ENCODE results near the gene CCDC146. TPM values are rescaled to one million over a fixed set of nuclear protein-coding genes. Genes with fewer than 3 reads are reported as not detected.
A peak's percentile ranks its signal among the peaks of the same experiment; 100 is the strongest.
"Not testable (repeated sequence)": the region's sequence is repeated elsewhere in the genome, so short reads cannot be mapped to it uniquely, and the experiment has no call there.

Gene CCDC146
- total and polyA plus RNA-seq, 9 of the 15 experiments (the other 6 are each of a cell fraction or from before 2014, with no cell fraction given) = 0.10 to 0.98 (median 0.26) TPM; not detected in 1

GRCh38 chr7:77121860-77122681, at the start of gene CCDC146 (continued):
- TF ChIP-seq NFYB (IDR thresholded peaks at IDR 0.05; ENCODE audit: extremely low read depth, insufficient read length) (peak; percentile 22), ZNF143 (CRISPR knock-in tag; IDR thresholded peaks at IDR 0.05) (peak; percentile 93), ZNF639 (CRISPR knock-in tag; conservative IDR thresholded peaks at IDR 0.05 in 1 of 2, IDR thresholded peaks at IDR 0.05 in 1 of 2) (peak in 1 of 2 experiments; percentile 81; a peak in 1 of 4 replicates), KDM4B (IDR thresholded peaks at IDR 0.05; ENCODE audit: borderline replicate concordance in 2 of 2, low read depth in 1 of 2) (peak in 1 of 2 experiments; percentile 58; a peak in 1 of 4 replicates), CHD2 (IDR thresholded peaks at IDR 0.05; ENCODE audit: low read depth, low read length) (peak; percentile 70), C11orf30 (IDR thresholded peaks at IDR 0.05; ENCODE audit: low read depth) (peak; percentile 54), CREM (IDR thresholded peaks at IDR 0.05; ENCODE audit: low read depth) (peak; percentile 88), SP2 (IDR thresholded peaks at IDR 0.05; ENCODE audit: extremely low read depth, low read depth, low read length, poor library complexity, severe bottlenecking) (peak; percentile 56), ZBTB11 (CRISPR knock-in tag; IDR thresholded peaks at IDR 0.05) (peak in 1 of 3 experiments; percentile 77; a peak in 2 of 6 replicates), ATF1 (tag; IDR thresholded peaks at IDR 0.05) (peak; percentile 79), SAP30 (IDR thresholded peaks at IDR 0.05; ENCODE audit: borderline replicate concordance, insufficient read depth, low read depth, low read length, poor library complexity, severe bottlenecking) (peak; percentile 80), MYC (IDR thresholded peaks at IDR 0.05; ENCODE audit: low read depth, low read length) (peak; percentile 34; the same call in 1 of the 2 replicates), SIX5 (IDR thresholded peaks at IDR 0.05; ENCODE audit: borderline replicate concordance in 1 of 2, insufficient read depth in 1 of 2, low read depth in 1 of 2, low read length in 2 of 2) (peak; percentile 97 to 98), FOXJ2 (tag; IDR thresholded peaks at IDR 0.05) (peak; percentile 94)
- not testable (repeated sequence) for TF ChIP-seq ATF1 (CRISPR knock-in tag; IDR thresholded peaks at IDR 0.05); MYC (CRISPR knock-in tag; IDR thresholded peaks at IDR 0.05; ENCODE audit: borderline replicate concordance, low read depth)

Data from K562 (cell line).